ENCODE data around the gene SLC25A22. TPM values are rescaled to one million over a fixed set of nuclear protein-coding genes. Genes with fewer than 3 reads are reported as not detected.

The SLC25A22 gene
- total and polyA plus RNA-seq, 9 of the 15 experiments (the other 6 are each of a cell fraction or from before 2014, with no cell fraction given) = 0.41 to 55.4 (median 11.4) TPM

- no peak for TF ChIP-seq ZNF444 (CRISPR knock-in tag; IDR thresholded peaks at IDR 0.05)
- TF ChIP-seq, protein P1, sequence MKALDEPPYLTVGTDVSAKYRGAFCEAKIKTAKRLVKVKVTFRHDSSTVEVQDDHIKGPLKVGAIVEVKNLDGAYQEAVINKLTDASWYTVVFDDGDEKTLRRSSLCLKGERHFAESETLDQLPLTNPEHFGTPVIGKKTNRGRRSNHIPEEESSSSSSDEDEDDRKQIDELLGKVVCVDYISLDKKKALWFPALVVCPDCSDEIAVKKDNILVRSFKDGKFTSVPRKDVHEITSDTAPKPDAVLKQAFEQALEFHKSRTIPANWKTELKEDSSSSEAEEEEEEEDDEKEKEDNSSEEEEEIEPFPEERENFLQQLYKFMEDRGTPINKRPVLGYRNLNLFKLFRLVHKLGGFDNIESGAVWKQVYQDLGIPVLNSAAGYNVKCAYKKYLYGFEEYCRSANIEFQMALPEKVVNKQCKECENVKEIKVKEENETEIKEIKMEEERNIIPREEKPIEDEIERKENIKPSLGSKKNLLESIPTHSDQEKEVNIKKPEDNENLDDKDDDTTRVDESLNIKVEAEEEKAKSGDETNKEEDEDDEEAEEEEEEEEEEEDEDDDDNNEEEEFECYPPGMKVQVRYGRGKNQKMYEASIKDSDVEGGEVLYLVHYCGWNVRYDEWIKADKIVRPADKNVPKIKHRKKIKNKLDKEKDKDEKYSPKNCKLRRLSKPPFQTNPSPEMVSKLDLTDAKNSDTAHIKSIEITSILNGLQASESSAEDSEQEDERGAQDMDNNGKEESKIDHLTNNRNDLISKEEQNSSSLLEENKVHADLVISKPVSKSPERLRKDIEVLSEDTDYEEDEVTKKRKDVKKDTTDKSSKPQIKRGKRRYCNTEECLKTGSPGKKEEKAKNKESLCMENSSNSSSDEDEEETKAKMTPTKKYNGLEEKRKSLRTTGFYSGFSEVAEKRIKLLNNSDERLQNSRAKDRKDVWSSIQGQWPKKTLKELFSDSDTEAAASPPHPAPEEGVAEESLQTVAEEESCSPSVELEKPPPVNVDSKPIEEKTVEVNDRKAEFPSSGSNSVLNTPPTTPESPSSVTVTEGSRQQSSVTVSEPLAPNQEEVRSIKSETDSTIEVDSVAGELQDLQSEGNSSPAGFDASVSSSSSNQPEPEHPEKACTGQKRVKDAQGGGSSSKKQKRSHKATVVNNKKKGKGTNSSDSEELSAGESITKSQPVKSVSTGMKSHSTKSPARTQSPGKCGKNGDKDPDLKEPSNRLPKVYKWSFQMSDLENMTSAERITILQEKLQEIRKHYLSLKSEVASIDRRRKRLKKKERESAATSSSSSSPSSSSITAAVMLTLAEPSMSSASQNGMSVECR (CRISPR knock-in tag; IDR thresholded peaks at IDR 0.05) = peak; percentile 96
- TF ChIP-seq, protein P2, sequence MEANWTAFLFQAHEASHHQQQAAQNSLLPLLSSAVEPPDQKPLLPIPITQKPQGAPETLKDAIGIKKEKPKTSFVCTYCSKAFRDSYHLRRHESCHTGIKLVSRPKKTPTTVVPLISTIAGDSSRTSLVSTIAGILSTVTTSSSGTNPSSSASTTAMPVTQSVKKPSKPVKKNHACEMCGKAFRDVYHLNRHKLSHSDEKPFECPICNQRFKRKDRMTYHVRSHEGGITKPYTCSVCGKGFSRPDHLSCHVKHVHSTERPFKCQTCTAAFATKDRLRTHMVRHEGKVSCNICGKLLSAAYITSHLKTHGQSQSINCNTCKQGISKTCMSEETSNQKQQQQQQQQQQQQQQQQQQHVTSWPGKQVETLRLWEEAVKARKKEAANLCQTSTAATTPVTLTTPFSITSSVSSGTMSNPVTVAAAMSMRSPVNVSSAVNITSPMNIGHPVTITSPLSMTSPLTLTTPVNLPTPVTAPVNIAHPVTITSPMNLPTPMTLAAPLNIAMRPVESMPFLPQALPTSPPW (CRISPR knock-in tag; IDR thresholded peaks at IDR 0.05) = peak; percentile 71
- TF ChIP-seq STAT6 (CRISPR knock-in tag; IDR thresholded peaks at IDR 0.05) = 0 out of 2 replicates have a peak, but pooled peaks have one; percentile 47
- 0 out of 2 replicates have a peak, but pooled peaks have one; percentile 11 for TF ChIP-seq E2F4 (CRISPR knock-in tag; IDR thresholded peaks at IDR 0.05; ENCODE audit: low read depth)
- no peak for TF ChIP-seq ZNF134 (CRISPR knock-in tag; conservative IDR thresholded peaks at IDR 0.05)
- TF ChIP-seq ZNF699 (CRISPR knock-in tag; IDR thresholded peaks at IDR 0.05; ENCODE audit: insufficient replicate concordance) = no peak
- no peak for TF ChIP-seq HMBOX1 (IDR thresholded peaks at IDR 0.05)
- TF ChIP-seq EZH2 (IDR thresholded peaks at IDR 0.05; ENCODE audit: borderline replicate concordance, low read depth, low read length) = no peak
- TF ChIP-seq, protein P3, sequence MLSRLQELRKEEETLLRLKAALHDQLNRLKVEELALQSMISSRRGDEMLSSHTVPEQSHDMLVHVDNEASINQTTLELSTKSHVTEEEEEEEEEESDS (CRISPR knock-in tag; IDR thresholded peaks at IDR 0.05) = no peak
- peak; percentile 56 for TF ChIP-seq KDM5B (IDR thresholded peaks at IDR 0.05; ENCODE audit: insufficient replicate concordance, low read depth, low read length)
- no peak for TF ChIP-seq ZKSCAN8 (CRISPR knock-in tag; IDR thresholded peaks at IDR 0.05)
- no peak for TF ChIP-seq FOXJ3 (CRISPR knock-in tag; IDR thresholded peaks at IDR 0.05)
- TF ChIP-seq TEAD1 (CRISPR knock-in tag; IDR thresholded peaks at IDR 0.05) = no peak; a peak in 1 of 4 replicates
- no peak for TF ChIP-seq TRIM28 (IDR thresholded peaks at IDR 0.05)
- TF ChIP-seq ZSCAN29 (IDR thresholded peaks at IDR 0.05) = no peak
These were observed 587 bp downstream of the SLC25A22 start (continued) for GRCh38 chr11:797296-798092.

Measured in K562 (cell line).